Calu3 (cell line): ENCODE measurements around the gene TMEM198. TPM values are rescaled to one million over a fixed set of nuclear protein-coding genes. Genes with fewer than 3 reads are reported as not detected.

Experiments
- BruUV-seq: library from RNA; stranded (reverse); fragments of 400-500 nt; replicated peaks from 2 replicates; lab custom pipeline; 2021; lab: Mats Ljungman, UMichigan
- CTCF ChIA-PET: fragments of 300-600 bp; sonication (Branson Sonifier 250); formaldehyde crosslinking; loops from one replicate; lab custom pipeline; 2022; ENCODE audit warnings: antibody characterized with exemption; lab: Charles Lee
- DNase-seq: peaks from one replicate; pipeline ENCODE4 v3.0.0; 2022
- H3K27ac Mint-ChIP-seq: one replicate; pipeline ENCODE4 v1.8.0; 2022; ENCODE audit warnings: mixed read lengths; ENCODE audit not compliant: unreplicated experiment
- H3K27me3 Mint-ChIP-seq: one replicate; pipeline ENCODE4 v1.8.0; 2022; ENCODE audit warnings: mixed read lengths; ENCODE audit not compliant: unreplicated experiment
- H3K36me3 Mint-ChIP-seq: one replicate; pipeline ENCODE4 v1.8.0; 2022; ENCODE audit warnings: mild to moderate bottlenecking, moderate library complexity, mixed read lengths; ENCODE audit not compliant: insufficient read depth, unreplicated experiment
- H3K4me1 Mint-ChIP-seq: one replicate; pipeline ENCODE4 v1.8.0; 2022; ENCODE audit warnings: mild to moderate bottlenecking, low read depth, mixed read lengths; ENCODE audit not compliant: unreplicated experiment
- H3K4me3 Mint-ChIP-seq: one replicate; pipeline ENCODE4 v1.8.0; 2022; ENCODE audit warnings: mild to moderate bottlenecking, low read depth, moderate library complexity, mixed read lengths; ENCODE audit not compliant: unreplicated experiment
- H3K9me3 Mint-ChIP-seq: one replicate; pipeline ENCODE4 v1.8.0; 2022; ENCODE audit warnings: low read depth, mixed read lengths; ENCODE audit not compliant: unreplicated experiment
- intact Hi-C: fragments of 100-400 bp; cut with micrococcal nuclease; formaldehyde crosslinking; loops from one replicate; pipeline ENCODE4 v1.10.0; 2022; ENCODE audit not compliant: unreplicated experiment
- total RNA-seq: library from RNA; stranded (reverse); gene quantifications from 2 replicates; pipeline ENCODE4 v1.2.3, GENCODE V29; 2022
- TF ChIP-seq, protein P1 (sequence below): fragments of 200-600 bp; IDR thresholded peaks from one replicate; pipeline ENCODE4 v1.8.0; 2022; ENCODE audit warnings: antibody characterized with exemption; ENCODE audit not compliant: unreplicated experiment

The TMEM198 gene
- total RNA-seq, 1 experiment from 2014 or later: 5.9 TPM

DNA sequence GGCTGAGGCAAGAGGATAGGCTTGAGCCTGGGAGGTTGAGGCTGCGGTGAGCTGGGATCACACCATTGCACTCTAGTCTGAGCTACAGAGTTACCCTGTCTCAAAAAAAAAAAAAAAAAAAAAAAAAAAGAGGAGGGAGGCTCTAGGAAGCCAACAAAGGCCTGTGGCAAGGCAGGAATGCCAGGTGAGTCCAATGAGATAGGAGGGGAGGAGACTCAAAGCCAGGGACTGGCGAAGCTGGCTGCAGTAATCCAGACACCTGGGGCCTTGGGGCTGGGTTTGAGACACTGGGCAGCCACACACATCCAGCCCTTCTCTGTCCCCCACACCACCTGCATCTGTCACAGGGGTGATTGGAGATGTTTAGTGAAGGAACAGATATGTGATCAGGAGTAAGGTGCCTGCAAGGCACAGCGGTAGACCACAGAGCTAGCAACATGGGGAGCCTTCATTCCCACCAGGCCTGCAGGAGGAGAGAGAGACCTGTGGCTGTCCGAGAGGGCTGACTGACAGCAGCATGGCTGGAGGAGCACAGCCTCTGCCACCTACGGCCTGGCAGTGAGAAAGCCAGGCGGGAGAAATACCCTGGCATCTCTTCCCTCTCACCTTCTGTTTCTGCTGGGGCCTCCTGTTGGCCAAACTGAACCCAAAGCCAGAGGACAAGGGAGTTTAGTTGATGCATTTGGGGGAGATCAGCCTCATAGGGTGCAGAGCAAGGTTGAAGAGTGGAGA lies 9.7 kb upstream of the TMEM198 start:
- H3K4me1 Mint-ChIP-seq: peaks cover 18% of the 10 kb centered on the region
- intact Hi-C loops: no loop called here
- no peak overlapping the region for H3K4me3 Mint-ChIP-seq
- peaks cover 25% of the 10 kb centered on the region for H3K36me3 Mint-ChIP-seq
- H3K9me3 Mint-ChIP-seq: no peaks in the 10 kb centered on the region
- CTCF ChIA-PET: no interaction called here
- no peak overlapping the region for H3K27ac Mint-ChIP-seq
- DNase-seq: no peak
- BruUV-seq: no TSS peak
- TF ChIP-seq, protein P1, sequence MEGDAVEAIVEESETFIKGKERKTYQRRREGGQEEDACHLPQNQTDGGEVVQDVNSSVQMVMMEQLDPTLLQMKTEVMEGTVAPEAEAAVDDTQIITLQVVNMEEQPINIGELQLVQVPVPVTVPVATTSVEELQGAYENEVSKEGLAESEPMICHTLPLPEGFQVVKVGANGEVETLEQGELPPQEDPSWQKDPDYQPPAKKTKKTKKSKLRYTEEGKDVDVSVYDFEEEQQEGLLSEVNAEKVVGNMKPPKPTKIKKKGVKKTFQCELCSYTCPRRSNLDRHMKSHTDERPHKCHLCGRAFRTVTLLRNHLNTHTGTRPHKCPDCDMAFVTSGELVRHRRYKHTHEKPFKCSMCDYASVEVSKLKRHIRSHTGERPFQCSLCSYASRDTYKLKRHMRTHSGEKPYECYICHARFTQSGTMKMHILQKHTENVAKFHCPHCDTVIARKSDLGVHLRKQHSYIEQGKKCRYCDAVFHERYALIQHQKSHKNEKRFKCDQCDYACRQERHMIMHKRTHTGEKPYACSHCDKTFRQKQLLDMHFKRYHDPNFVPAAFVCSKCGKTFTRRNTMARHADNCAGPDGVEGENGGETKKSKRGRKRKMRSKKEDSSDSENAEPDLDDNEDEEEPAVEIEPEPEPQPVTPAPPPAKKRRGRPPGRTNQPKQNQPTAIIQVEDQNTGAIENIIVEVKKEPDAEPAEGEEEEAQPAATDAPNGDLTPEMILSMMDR: no peak
- H3K27me3 Mint-ChIP-seq: peaks cover 50% of the 10 kb centered on the region

DNA sequence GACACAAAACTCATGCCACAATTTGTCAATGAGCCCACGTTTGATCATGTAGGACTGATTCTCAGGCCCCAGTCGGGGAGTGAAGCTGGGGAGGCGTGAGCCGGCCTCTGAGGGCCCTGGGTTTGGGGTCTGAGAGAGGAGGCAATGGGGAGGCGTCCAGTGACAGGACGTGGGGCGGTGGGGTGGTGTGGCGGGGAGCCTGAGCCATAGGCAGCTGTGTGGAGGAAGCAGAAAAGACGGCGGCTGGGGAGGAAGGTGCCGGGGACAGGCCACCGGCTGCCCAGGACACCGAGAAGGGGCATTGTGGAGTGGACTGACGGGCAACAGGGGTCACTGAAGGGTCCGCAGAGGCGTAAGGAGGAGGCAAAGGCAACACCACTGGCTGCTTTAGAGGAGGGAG lies 7.4 kb upstream of the TMEM198 start:
- TF ChIP-seq, protein P1: no peak
- Mint-ChIP-seq H3K27me3 (peaks cover 27% of the 10 kb centered on the region), H3K4me3 (no peak overlapping the region), H3K9me3 (no peaks in the 10 kb centered on the region), H3K36me3 (peaks cover 40% of the 10 kb centered on the region), H3K27ac (peak overlapping the region; percentile 70), H3K4me1 (peaks cover 19% of the 10 kb centered on the region)
- no TSS peak for BruUV-seq
- intact Hi-C loops: no loop called here
- no peak for DNase-seq
- CTCF ChIA-PET: interaction anchor here (1.3 kb wide), 1 partner anchor 9 kb away, joined by 3 read pairs; no protein-coding TSS in a partner anchor

DNA sequence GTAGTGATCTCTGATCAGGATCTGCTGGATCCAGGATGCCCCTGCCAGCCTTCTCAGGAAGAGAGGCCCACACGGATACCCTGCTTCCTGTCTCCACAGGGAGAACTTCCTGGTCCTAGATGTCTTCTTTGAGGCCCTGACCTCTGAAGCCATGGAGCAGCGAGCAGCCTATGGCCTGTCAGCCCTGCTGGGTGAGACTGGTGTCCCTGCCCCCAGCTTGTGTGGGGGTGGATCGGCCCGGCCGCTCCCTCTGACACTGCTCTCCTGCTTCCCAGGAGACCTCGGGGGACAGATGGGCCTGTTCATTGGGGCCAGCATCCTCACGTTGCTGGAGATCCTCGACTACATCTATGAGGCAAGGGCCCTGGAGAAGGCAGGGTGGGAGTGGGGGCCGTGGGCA lies 6.9 kb upstream of the TMEM198 start:
- H3K4me3 Mint-ChIP-seq: no peak overlapping the region
- TF ChIP-seq, protein P1: no peak
- H3K27ac Mint-ChIP-seq: peak overlapping the region; percentile 70
- DNase-seq: no peak
- H3K27me3 Mint-ChIP-seq: peaks cover 22% of the 10 kb centered on the region
- H3K9me3 Mint-ChIP-seq: no peaks in the 10 kb centered on the region
- peaks cover 45% of the 10 kb centered on the region for H3K36me3 Mint-ChIP-seq
- peaks cover 24% of the 10 kb centered on the region for H3K4me1 Mint-ChIP-seq
- CTCF ChIA-PET: interaction anchor here (0.5 to 1.3 kb wide), 7 partner anchors 9 to 152 kb away, joined by 3 to 8 read pairs (median 5); no protein-coding TSS in a partner anchor
- BruUV-seq: no TSS peak
- intact Hi-C loops: no loop called here

DNA sequence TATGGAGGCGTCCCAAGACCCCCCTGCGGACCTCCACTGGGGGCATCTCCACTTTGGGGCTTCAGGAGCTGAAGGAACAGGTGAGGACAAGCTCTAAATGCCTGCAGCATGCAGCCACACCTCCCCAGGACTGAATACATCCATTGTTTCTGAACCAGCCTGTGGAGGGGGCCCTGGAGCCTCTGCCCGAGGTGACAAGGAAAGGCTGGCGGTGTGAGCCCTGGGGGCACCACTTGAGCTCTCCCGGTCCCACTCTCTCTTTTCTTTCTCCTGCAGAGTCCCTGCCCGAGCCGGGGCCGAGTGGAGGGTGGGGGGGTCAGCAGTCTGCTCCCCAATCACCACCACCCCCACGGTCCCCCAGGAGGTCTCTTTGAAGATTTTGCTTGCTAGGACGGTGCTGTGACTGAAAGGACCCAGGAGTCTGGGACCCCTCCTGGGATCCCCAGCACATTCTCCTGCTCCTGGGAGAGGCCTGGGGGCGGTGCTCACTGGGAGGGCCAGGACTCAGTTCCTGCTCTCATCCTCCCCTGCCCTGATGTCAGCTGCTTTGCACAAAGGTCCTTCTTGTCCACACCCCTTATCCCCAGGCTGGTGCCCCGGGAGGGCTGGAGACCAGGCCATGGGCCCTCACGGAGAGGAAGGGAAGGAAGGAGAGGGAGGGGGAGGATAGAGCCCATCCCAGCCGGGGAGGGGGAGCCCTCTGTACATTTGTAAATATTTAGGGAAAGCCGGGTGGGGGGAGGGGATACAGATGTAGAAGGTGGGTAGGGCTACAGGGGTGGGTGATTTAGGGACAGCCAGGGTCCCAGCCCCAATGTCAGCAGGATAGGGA lies 6.0 kb upstream of the TMEM198 start:
- H3K4me1 Mint-ChIP-seq: peaks cover 27% of the 10 kb centered on the region
- H3K9me3 Mint-ChIP-seq: no peaks in the 10 kb centered on the region
- intact Hi-C loops: no loop called here
- H3K27me3 Mint-ChIP-seq: peaks cover 13% of the 10 kb centered on the region
- no peak overlapping the region for H3K4me3 Mint-ChIP-seq
- TF ChIP-seq, protein P1: peak; percentile 19
- peak overlapping the region; percentile 53 for H3K27ac Mint-ChIP-seq
- peaks cover 54% of the 10 kb centered on the region for H3K36me3 Mint-ChIP-seq
- DNase-seq: peak; percentile 69
- BruUV-seq: no TSS peak
- CTCF ChIA-PET: interaction anchor here (0.5 to 1.3 kb wide), 8 partner anchors 10 to 565 kb away, joined by 3 to 8 read pairs (median 5); no protein-coding TSS in a partner anchor
